ENCODE results near the gene THSD7A. TPM values are rescaled to one million over a fixed set of nuclear protein-coding genes. Genes with fewer than 3 reads are reported as not detected.

Gene THSD7A
- polyA plus RNA-seq, 1 donor (not counting 4 experiments of a cell fraction or from before 2014, with no cell fraction given): not detected

- Histone ChIP-seq H4K20me1 (ENCODE audit: control insufficient read depth, extremely low read depth, insufficient read depth, low read length) (no peaks in the 10 kb centered on the region), H3K4me2 (ENCODE audit: control insufficient read depth, extremely low read depth, insufficient read depth, low read depth, low read length) (no peak overlapping the region), H3K36me3 (ENCODE audit: control insufficient read depth in 2 of 2, extremely low read depth in 1 of 2, insufficient read depth in 2 of 2, low read length in 2 of 2) (no peaks in the 10 kb centered on the region), H3K9me1 (ENCODE audit: control insufficient read depth, extremely low read depth, insufficient read depth, low read length) (no peaks in the 10 kb centered on the region), H3K4me1 (ENCODE audit: control insufficient read depth, extremely low read depth, insufficient read depth, low read length) (no peaks in the 10 kb centered on the region), H2AFZ (ENCODE audit: control insufficient read depth, low read length) (no peak overlapping the region), H3K9me3 (ENCODE audit: control insufficient read depth, low read depth, low read length) (no peaks in the 10 kb centered on the region), H3K4me3 (ENCODE audit: control insufficient read depth in 2 of 3, extremely low read depth in 1 of 3, insufficient read depth in 2 of 3, low read depth in 1 of 3, low read length in 3 of 3) (no peak overlapping the region), H3K27me3 (ENCODE audit: control insufficient read depth, extremely low read depth, insufficient read depth, low read length) (no peaks in the 10 kb centered on the region), H3K79me2 (ENCODE audit: control insufficient read depth, insufficient read depth, low read length) (no peaks in the 10 kb centered on the region), H3K27ac (ENCODE audit: control insufficient read depth, insufficient read depth, low read length) (no peak overlapping the region), H3K9ac (ENCODE audit: control insufficient read depth, extremely low read depth, insufficient read depth, low read length) (no peak overlapping the region)
- dilution Hi-C loops (cut with MboI; ENCODE audit: extremely low pct_ligation_motif_present, low sequenced_read_pairs): no loop called here
- FAIRE-seq (no peak), DNase-seq (ENCODE audit: low read depth, low spot score) (no peak)
- TF ChIP-seq, protein P1, sequence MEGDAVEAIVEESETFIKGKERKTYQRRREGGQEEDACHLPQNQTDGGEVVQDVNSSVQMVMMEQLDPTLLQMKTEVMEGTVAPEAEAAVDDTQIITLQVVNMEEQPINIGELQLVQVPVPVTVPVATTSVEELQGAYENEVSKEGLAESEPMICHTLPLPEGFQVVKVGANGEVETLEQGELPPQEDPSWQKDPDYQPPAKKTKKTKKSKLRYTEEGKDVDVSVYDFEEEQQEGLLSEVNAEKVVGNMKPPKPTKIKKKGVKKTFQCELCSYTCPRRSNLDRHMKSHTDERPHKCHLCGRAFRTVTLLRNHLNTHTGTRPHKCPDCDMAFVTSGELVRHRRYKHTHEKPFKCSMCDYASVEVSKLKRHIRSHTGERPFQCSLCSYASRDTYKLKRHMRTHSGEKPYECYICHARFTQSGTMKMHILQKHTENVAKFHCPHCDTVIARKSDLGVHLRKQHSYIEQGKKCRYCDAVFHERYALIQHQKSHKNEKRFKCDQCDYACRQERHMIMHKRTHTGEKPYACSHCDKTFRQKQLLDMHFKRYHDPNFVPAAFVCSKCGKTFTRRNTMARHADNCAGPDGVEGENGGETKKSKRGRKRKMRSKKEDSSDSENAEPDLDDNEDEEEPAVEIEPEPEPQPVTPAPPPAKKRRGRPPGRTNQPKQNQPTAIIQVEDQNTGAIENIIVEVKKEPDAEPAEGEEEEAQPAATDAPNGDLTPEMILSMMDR (optimal IDR thresholded peaks at IDR 0.05 in 1 of 3, IDR thresholded peaks at IDR 0.05 in 1 of 3, conservative IDR thresholded peaks at IDR 0.05 in 1 of 3; ENCODE audit: extremely low read depth in 1 of 3, insufficient read depth in 2 of 3, low read length in 3 of 3): no peak
- no peak for TF ChIP-seq EZH2 (IDR thresholded peaks at IDR 0.05; ENCODE audit: low read length)
These were observed 26.8 kb upstream of the THSD7A start for GRCh38 chr7:11858622-11859302.

GRCh38 chr7:11858026-11858425, 26.0 kb upstream of the THSD7A start:
- no peak overlapping the region for H3K4me3 ChIP-seq (ENCODE audit: control insufficient read depth in 2 of 3, extremely low read depth in 1 of 3, insufficient read depth in 2 of 3, low read depth in 1 of 3, low read length in 3 of 3)
- FAIRE-seq: no peak
- H3K27me3 ChIP-seq (ENCODE audit: control insufficient read depth, extremely low read depth, insufficient read depth, low read length): no peaks in the 10 kb centered on the region
- H3K9ac ChIP-seq (ENCODE audit: control insufficient read depth, extremely low read depth, insufficient read depth, low read length): no peak overlapping the region
- H3K79me2 ChIP-seq (ENCODE audit: control insufficient read depth, insufficient read depth, low read length): no peaks in the 10 kb centered on the region
- dilution Hi-C loops (cut with MboI; ENCODE audit: extremely low pct_ligation_motif_present, low sequenced_read_pairs): no loop called here
- TF ChIP-seq, protein P1 (optimal IDR thresholded peaks at IDR 0.05 in 1 of 3, IDR thresholded peaks at IDR 0.05 in 1 of 3, conservative IDR thresholded peaks at IDR 0.05 in 1 of 3; ENCODE audit: extremely low read depth in 1 of 3, insufficient read depth in 2 of 3, low read length in 3 of 3): no peak
- no peaks in the 10 kb centered on the region for H3K36me3 ChIP-seq (ENCODE audit: control insufficient read depth in 2 of 2, extremely low read depth in 1 of 2, insufficient read depth in 2 of 2, low read length in 2 of 2)
- no peak overlapping the region for H3K4me2 ChIP-seq (ENCODE audit: control insufficient read depth, extremely low read depth, insufficient read depth, low read depth, low read length)
- H3K27ac ChIP-seq (ENCODE audit: control insufficient read depth, insufficient read depth, low read length): no peak overlapping the region
- H2AFZ ChIP-seq (ENCODE audit: control insufficient read depth, low read length): no peak overlapping the region
- H3K4me1 ChIP-seq (ENCODE audit: control insufficient read depth, extremely low read depth, insufficient read depth, low read length): no peaks in the 10 kb centered on the region
- H3K9me3 ChIP-seq (ENCODE audit: control insufficient read depth, low read depth, low read length): no peaks in the 10 kb centered on the region
- no peaks in the 10 kb centered on the region for H3K9me1 ChIP-seq (ENCODE audit: control insufficient read depth, extremely low read depth, insufficient read depth, low read length)
- H4K20me1 ChIP-seq (ENCODE audit: control insufficient read depth, extremely low read depth, insufficient read depth, low read length): no peaks in the 10 kb centered on the region
- no peak for DNase-seq (ENCODE audit: low read depth, low spot score)

Measured in keratinocyte (primary cell).